GM19193 (cell line): ENCODE measurements around the gene SLC35E4.

Experiments
- POLR2A ChIP-seq: IDR thresholded peaks from 4 replicates; pipeline ENCODE4 v1.6.1; 2011; ENCODE audit not compliant: insufficient read depth, insufficient read length; ENCODE audit errors: extremely low read depth

Gene SLC35E4

DNA sequence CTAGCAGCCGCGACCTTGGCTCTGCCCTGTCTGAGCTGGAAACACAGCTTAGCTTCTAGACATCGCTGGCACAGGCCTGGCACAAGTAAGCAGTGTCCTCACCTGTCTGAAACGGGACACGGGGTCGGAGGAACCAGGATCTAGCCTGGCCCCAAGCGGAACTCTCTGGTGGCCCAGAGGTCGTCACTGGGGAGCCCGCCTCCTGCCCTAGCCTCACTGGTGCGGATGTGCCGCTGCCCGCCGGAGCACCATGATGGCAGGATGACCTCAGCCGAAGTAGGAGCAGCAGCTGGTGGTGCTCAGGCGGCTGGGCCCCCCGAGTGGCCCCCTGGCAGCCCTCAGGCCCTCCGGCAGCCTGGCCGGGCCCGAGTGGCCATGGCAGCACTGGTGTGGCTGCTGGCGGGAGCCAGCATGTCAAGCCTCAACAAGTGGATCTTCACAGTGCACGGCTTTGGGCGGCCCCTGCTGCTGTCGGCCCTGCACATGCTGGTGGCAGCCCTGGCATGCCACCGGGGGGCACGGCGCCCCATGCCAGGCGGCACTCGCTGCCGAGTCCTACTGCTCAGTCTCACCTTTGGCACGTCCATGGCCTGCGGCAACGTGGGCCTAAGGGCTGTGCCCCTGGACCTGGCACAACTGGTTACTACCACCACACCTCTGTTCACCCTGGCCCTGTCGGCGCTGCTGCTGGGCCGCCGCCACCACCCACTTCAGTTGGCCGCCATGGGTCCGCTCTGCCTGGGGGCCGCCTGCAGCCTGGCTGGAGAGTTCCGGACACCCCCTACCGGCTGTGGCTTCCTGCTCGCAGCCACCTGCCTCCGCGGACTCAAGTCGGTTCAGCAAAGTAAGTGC lies 871 bp downstream of the SLC35E4 start:
- TF ChIP-seq POLR2A: no peak

DNA sequence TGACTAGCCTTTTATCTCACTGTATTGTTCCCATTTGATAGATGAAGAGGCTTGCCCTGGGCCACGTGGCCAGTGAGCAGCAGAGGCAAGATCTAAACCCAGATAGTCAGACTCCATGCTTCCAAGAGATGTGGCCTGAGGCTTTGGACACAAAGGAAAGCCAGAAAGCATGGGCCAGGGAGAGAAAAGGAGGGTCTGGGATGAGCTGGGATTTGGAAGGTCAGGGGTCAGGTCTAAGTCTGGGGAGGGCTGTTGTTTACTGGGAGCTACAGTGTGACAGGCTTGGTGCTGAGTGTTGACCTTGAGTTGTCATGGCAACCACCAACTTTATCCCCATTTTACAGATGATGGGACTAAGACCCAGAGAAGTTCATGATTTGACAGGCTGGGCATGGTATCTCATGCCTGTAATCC lies 2.1 kb downstream of the SLC35E4 start:
- no peak for TF ChIP-seq POLR2A

DNA sequence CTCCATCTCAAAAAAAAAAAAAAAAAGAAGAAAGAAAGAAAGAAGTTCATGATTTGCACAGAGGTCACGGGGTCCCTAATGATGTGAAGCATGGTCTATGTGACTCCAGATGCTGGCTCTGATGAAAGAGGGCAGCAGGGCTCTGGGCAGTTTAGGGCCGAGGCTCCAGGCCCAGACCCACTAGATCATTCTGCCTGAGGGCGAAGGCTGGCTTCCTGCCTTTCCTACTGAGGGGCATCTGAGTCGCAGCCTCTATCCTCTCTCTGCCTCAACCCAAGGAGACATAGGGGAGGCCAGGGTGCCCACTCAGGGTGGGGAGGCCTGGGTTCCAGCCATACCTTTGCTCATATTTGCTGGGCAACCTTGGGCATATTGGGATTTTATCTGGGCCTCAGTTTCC lies 4.8 kb downstream of the SLC35E4 start:
- TF ChIP-seq POLR2A: no peak

DNA sequence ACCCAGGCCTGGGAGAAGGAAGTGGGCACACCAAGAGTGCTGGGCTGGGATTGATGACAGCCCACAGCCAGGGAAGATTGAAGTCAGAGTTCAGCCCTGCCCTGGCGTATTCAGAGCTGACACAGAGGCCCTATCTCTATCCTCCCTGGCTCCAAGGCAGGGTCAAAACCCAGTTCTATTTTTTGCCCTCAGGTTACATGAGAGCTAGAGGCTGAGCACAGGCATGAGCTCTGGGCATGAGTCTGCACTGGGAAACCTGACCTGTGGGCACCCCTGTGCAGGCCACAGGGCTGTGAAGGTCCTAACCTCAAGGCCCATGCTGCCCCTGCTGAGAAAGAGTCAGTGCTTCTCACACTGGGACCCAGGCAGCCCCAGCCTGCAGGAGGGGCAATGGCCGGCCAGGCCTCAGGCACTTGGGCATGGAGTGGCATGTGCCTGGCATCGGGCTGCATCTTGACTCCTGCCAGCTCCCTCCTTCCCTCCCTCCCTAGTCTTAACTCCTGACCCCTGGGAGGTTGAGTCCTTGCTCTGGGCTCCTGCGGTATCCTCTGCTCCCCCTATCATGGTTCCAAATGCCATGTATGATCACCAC lies 5.4 kb downstream of the SLC35E4 start:
- no peak for TF ChIP-seq POLR2A

DNA sequence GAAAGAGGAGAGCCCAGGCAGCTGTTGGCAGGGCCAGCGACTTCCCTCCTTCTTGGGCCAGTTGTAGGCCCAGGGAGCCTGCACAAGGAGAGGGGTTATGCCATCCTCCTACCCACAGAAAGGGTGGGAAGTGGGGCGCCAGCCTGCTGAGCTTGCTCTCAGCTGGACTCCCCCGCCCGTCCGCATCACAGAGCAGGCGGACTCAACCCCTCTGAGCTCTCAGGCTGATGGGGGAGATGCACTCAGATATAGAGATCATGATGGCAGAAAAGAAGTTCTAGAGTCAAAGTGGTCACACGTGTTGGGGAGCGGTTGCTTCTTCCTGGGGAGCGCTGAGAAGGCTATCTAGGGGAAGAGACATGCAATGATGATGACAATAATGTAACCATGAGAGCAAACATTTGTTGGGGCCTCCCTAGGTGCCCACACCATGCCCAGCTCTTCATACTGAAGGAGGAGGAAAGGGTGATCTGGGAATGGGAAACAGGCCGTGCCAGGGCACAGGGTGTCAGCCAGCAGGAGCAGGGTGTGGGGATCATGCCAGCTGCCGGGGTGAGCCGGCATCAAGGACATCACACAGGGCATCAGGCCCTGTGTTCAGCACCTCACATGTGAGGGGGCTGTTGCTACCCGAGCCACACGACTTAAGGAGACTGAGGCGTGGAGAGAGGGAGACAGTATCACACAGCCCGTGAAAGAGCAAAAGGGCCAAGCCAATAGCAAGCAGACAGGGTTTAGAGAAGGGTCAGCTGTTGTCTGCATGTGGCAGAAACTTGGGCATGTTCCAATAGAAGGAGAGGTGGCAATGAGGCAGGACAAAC lies 7.7 kb downstream of the SLC35E4 start:
- no peak for TF ChIP-seq POLR2A

DNA sequence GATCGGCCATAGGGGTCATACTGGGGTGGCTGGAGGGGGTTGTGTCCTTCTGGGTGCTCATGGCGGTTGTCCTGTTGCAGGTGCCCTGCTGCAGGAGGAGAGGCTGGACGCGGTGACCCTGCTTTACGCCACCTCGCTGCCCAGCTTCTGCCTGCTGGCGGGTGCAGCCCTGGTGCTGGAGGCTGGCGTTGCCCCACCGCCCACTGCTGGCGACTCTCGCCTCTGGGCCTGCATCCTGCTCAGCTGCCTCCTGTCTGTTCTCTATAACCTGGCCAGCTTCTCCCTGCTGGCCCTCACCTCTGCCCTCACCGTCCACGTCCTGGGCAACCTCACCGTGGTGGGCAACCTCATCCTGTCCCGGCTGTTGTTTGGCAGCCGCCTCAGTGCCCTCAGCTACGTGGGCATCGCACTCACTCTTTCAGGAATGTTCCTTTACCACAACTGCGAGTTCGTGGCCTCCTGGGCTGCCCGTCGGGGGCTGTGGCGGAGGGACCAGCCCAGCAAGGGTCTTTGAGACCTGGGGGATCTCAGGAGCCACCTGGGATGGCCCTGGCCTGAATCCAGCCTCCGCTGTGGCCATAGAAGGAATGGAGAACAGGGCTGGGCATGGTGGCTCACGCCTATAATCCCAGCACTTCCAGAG lies 11.1 kb downstream of the SLC35E4 start:
- no peak for TF ChIP-seq POLR2A

DNA sequence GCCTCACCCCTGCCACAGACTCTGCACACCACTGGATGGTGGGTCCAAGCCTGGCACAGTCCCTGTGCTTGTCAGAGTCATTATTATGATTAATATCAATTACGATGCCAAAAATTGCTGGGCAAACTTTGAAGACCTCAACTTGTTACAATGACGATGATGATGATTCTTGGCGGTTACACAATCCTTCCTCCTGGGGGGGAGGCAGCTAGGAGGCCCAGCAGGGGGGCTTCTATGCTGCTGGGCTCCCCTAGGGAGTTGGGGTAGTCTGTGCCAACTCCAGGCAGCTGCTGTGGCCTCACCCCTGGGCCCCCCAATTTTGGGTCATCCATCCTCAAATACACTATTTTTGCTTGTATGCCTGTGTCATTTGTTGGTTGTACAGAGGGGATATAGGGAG lies 12.0 kb downstream of the SLC35E4 start:
- no peak for TF ChIP-seq POLR2A

DNA sequence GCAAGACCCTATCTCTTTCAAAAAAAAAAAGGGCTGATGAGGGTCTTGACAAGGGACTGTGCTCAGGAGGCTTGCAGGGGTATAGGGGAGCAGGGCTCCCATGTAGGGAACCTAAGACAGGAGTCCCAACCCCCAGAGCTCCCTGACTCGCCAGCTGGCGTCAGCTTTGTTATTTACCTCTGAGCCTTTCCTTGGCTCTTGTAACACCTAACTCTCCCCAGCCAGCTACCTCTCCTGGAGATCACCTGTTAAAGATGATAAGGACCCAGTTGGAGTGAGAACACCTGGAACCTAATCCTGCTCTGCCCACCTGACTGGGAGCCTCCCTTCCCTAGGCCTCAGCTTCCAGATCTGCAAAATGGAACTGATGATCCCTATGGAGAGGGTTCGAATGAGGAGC lies 13.2 kb downstream of the SLC35E4 start:
- TF ChIP-seq POLR2A: no peak

DNA sequence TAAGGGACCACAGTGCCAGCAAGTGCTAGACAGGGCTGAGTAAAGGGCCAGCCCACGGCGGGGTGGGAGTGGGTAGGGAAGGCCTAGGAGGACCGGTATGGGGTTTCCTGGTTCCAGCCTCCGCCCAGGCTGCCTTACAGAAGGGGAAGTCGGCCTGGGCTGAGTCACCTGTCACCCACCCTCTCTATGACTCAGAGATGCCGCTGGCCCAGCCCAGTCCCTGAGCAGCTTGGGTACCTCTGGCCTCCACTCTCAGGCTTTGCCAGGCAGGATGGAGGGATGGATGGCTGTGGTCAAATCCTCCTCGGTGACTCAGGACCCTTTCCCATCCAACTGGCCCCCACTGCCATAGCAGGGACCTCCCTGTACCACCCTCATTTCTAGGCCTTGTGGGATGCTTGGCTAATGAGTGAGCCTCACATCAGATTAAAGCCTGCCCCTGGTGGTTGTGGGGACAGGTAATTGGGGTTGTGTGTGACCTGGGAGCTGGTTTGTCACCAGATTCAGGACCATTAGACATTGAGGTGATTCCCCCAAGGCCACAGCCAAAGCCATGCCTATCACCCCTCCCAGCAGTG lies 13.9 kb downstream of the SLC35E4 start:
- TF ChIP-seq POLR2A: no peak

DNA sequence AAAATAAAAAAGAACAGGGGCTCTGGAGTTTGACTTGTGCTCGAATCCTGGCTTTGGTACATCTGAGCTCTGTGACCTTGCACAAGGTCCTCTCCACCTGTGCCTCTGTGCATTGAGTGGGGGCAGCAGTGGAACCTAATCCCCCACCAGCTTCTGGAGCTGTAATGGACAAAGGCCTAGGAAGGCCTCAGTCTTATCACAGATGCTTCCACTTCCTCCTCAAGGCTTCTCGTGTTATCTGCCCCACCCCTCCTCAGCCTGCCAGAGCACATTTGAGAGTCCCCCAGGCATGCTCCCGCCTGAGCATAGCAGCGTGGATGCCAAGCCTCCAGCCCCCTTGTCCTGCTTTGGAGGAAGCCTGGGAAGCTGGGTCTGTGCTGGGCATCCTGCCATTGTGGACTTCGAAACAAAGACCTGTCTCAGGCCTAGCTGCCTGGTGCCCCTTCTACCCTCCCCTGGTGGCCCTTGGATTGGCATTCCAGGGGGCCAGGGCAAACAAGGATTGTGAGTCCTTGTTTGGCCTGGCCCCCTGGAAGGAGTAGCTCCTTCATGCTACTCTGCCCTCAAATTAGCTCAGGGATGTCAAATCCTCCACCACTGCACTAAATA lies 15.0 kb downstream of the SLC35E4 start:
- TF ChIP-seq POLR2A: no peak

DNA sequence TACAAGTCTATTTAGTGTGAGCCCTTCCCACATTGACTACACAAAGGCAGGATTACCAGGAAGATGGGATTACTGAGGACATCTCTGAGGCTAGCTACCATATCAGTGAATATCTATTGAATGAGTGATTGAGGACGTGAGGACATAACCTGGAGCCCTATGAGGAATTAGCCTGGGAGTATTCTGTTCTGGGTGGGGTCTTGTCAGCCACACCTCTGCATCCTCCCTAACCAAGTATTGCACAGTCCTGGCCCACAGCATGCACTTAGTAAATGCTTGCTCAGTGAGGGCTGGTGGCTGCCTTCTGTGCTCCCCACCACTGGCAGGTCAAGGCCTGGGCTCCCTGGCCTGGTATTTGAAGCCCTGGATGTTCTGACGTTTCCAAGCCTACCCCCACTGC lies 17.3 kb downstream of the SLC35E4 start:
- TF ChIP-seq POLR2A: no peak

DNA sequence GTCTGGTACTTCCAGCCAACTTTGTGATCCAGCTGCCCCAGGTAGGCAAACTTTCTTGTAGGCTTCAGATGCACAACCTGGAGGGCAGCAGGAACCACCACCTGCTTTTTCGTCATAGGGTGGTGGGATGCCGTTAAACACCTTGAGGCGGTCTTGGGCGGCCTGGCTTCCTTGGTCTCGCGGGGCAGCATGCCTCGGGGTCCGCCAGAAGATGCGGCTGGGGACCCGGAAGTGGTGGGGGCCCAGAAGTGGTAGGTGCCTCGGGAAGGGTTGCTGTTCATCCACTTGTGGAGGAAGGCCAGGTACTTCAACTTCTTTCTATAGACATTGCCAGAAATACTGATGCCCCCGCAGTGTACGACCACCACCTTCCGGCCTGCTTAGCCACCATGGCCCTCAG lies 18.8 kb downstream of the SLC35E4 start:
- TF ChIP-seq POLR2A: no peak

DNA sequence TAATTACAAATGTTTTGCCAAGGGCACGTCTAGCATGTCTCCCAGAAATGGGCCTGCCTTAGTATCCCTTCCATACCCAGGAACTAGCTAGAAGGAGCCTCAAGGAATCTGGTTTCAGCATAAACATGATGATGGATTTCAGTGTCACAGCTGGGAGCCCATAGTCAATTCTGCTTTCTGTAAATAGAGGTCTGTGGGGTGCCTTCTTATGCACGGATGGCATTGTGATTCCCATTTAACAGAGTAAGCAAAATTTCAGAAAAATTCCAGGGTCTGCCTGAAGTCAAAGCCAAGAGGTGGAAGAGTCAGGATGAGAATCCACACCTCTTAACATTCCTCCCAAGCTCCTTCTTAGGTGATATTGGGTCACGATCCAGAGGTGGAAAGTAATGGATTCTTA lies 20.0 kb downstream of the SLC35E4 start:
- no peak for TF ChIP-seq POLR2A

DNA sequence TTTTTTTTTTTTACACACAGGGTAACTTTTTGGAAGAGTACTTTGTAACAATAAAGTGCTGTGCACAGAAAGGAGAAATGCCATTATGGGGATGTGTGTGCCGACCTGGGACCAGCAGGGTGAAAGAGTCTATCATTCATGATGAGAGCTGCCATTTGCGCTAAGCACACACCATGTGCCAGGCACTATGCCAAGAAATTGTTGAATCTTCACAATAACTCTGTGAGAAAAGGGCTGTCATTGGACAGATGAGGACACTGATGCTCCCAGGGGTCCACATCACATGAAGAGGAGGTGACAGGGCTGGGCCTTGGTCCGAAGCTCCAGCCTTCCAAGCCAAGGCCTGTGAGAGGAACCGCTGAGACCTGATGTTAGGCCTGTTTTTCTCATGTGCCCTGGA lies 26.5 kb downstream of the SLC35E4 start:
- TF ChIP-seq POLR2A: no peak
